ENCODE data around the gene MUS81. TPM values are rescaled to one million over a fixed set of nuclear protein-coding genes. Genes with fewer than 3 reads are reported as not detected.
A peak's percentile ranks its signal among the peaks of the same experiment; 100 is the strongest.

Gene MUS81
- total RNA-seq, 1 donor from 2014 or later: 36.8 TPM

GRCh38 chr11:65849366-65849765 lies 10.9 kb upstream of the MUS81 start:
- Histone ChIP-seq H4K20me1 (ENCODE audit: low read depth) (peaks cover 7% of the 10 kb centered on the region), H3K4me1 (no peaks in the 10 kb centered on the region), H3K36me3 (no peaks in the 10 kb centered on the region), H3K79me2 (ENCODE audit: low read depth) (peaks cover 7% of the 10 kb centered on the region), H3F3A (ENCODE audit: low read depth) (peaks cover 28% of the 10 kb centered on the region), H3K9ac (no peak overlapping the region), H3K4me3 (no peak overlapping the region), H3K4me2 (no peak overlapping the region), H2AFZ (replicated peaks) (no peak overlapping the region), H3K9me3 (ENCODE audit: low read depth) (no peaks in the 10 kb centered on the region), H3K27me3 (no peaks in the 10 kb centered on the region), H3K27ac (peak overlapping the region; percentile 29)
- TF ChIP-seq EZH2 (IDR thresholded peaks at IDR 0.05) (no peak), CTCF (IDR thresholded peaks at IDR 0.05) (no peak), EZH2phosphoT487 (IDR thresholded peaks at IDR 0.05) (no peak)
- peaks cover 13% of the 10 kb centered on the region for H3K27me3 Mint-ChIP-seq (ENCODE audit: insufficient read depth, low read depth)
- H3K9me3 Mint-ChIP-seq: peaks cover 7% of the 10 kb centered on the region
- no peaks in the 10 kb centered on the region for H3K4me1 Mint-ChIP-seq
- H3K4me3 Mint-ChIP-seq: peak overlapping the region; percentile 10
- DNase-seq (ENCODE audit: low spot score): no peak
- H3K36me3 Mint-ChIP-seq: peaks cover 22% of the 10 kb centered on the region
- H3K27ac Mint-ChIP-seq: no peak overlapping the region

GRCh38 chr11:65849771-65850216 lies 10.4 kb upstream of the MUS81 start:
- TF ChIP-seq CTCF (IDR thresholded peaks at IDR 0.05): no peak
- Histone ChIP-seq H3K27ac (peak overlapping the region; percentile 29), H4K20me1 (ENCODE audit: low read depth) (peaks cover 12% of the 10 kb centered on the region), H3K36me3 (no peaks in the 10 kb centered on the region), H3K4me2 (no peak overlapping the region), H3K9ac (no peak overlapping the region), H3F3A (ENCODE audit: low read depth) (peaks cover 32% of the 10 kb centered on the region), H3K79me2 (ENCODE audit: low read depth) (peaks cover 12% of the 10 kb centered on the region), H3K4me1 (no peaks in the 10 kb centered on the region), H2AFZ (replicated peaks) (no peak overlapping the region), H3K4me3 (no peak overlapping the region), H3K9me3 (ENCODE audit: low read depth) (no peaks in the 10 kb centered on the region), H3K27me3 (no peaks in the 10 kb centered on the region)
- Mint-ChIP-seq H3K9me3 (peaks cover 7% of the 10 kb centered on the region), H3K4me1 (peaks cover 2% of the 10 kb centered on the region), H3K36me3 (peaks cover 27% of the 10 kb centered on the region), H3K27me3 (ENCODE audit: insufficient read depth, low read depth) (peaks cover 17% of the 10 kb centered on the region), H3K4me3 (no peak overlapping the region), H3K27ac (no peak overlapping the region)
- no peak for DNase-seq (ENCODE audit: low spot score)

GRCh38 chr11:65850217-65851082 lies 9.8 kb upstream of the MUS81 start:
- H3K27ac Mint-ChIP-seq: no peak overlapping the region

More at GRCh38 chr11:65850217-65851082, 9.8 kb upstream of the MUS81 start:
- peaks cover 3% of the 10 kb centered on the region for H3K4me1 Mint-ChIP-seq
- no peak for TF ChIP-seq CTCF (IDR thresholded peaks at IDR 0.05)
- TF ChIP-seq EZH2phosphoT487 (IDR thresholded peaks at IDR 0.05): no peak
- TF ChIP-seq EZH2 (IDR thresholded peaks at IDR 0.05): no peak
- H3K79me2 ChIP-seq (ENCODE audit: low read depth): peaks cover 18% of the 10 kb centered on the region
- no peak overlapping the region for H3K4me3 Mint-ChIP-seq
- peaks cover under 1% of the 10 kb centered on the region for H3K36me3 ChIP-seq
- H3K4me2 ChIP-seq: no peak overlapping the region
- H3K27me3 Mint-ChIP-seq (ENCODE audit: insufficient read depth, low read depth): peaks cover 17% of the 10 kb centered on the region
- H3K9ac ChIP-seq: no peak overlapping the region
- no peaks in the 10 kb centered on the region for H3K27me3 ChIP-seq
- no peak overlapping the region for H3K4me3 ChIP-seq
- no peaks in the 10 kb centered on the region for H3K9me3 ChIP-seq (ENCODE audit: low read depth)
- peaks cover 7% of the 10 kb centered on the region for H3K9me3 Mint-ChIP-seq
- H3K4me1 ChIP-seq: no peaks in the 10 kb centered on the region
- no peak overlapping the region for H3K27ac ChIP-seq
- peaks cover 18% of the 10 kb centered on the region for H4K20me1 ChIP-seq (ENCODE audit: low read depth)
- no peak for DNase-seq (ENCODE audit: low spot score)
- peaks cover 31% of the 10 kb centered on the region for H3K36me3 Mint-ChIP-seq
- H3F3A ChIP-seq (ENCODE audit: low read depth): peaks cover 39% of the 10 kb centered on the region
- no peak overlapping the region for H2AFZ ChIP-seq (replicated peaks)
